HG02884 (cell line): Measurements from ENCODE around the gene ABCA4.
"Not testable (repeated sequence)": the region's sequence is repeated elsewhere in the genome, so short reads cannot be mapped to it uniquely, and the experiment has no call there.

Experiments used
- ATAC-seq: cut with Tn5 transposase; IDR thresholded peaks from one replicate; pipeline ENCODE4 v1.9.1; 2021; ENCODE audit warnings: mild to moderate bottlenecking, moderate library complexity; ENCODE audit not compliant: unreplicated experiment

ABCA4 gene

DNA sequence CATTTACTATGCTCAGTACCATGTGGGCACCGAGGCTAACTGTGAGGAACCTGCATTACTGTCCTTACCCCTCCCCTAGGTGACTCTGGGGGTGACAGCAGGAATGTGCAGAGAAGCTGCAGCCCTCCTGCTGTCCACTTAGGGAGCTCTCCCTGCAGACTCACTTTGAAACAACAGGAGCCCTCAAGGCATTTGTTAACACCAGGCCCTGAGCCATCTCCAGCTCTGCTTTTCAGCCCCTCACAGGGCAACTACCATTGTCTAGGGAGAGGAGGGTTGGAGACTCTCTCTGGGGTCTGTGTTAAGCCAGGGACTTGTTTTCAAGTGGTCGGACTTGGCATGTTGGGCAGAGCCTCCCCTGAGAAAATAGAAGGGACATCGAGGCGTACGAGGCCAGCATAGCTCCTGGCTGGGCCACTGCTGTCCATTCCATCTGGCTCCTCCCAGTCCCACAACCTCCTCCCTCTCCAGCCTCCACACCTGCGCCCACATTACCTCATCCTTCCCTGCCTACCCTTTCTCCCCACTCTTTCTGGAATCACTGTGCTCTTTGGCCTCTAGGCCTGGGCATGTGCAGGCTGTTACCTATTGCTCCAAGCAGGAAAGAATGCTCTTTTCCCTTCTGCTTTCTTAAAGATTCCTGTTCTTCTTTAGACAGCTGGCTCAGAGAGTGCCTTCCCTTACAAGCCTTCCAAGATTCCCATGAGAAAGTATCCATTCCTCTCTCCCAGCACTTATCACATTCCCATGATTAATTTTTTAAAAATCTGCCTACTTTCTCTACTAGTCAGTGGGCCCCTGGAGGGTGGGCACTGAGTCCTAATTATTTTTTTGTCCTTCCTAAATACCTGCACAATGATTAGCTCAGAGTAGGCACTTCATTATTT is 109.0 kb downstream of the ABCA4 start:
- ATAC-seq: no peak

DNA sequence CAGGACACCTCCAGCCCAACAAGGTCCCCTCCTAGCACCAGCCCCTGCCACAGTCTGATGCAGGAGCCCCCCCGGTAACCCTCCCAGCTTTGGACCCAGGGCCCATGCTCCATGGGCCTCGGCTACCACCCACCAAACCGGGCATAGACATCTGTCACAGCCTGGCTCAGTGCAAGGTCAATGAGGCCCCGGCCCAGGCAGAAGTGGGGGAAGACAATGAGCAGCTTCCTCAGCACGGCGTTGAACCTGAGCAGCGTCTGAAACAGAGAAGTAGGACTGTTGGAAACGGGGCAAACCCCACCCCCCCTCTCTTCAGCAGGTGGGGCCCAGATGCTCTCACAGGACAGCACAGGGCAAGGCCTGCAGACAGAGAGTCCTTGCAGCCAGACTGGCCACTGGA is 109.8 kb downstream of the ABCA4 start:
- ATAC-seq: no peak

DNA sequence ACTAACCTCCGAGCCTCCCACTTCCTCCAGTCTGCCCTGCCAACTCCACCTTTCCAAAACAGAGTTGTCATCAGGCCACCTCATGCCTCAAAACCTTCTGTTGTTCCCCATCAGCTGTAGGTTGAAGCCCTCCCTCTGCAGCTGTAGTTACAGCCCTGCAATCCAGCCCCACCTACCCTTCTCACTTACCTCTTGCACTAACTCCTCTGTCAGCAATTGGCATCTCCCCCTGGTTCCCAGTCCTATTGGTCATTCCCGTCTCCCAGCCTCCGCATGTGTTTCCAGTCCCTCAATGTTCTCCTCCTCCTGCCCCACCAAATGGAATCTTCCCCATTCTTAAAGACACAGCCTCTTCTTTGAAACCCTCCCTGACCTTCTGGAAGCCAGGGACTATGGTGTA is 111.6 kb downstream of the ABCA4 start:
- ATAC-seq: no peak

DNA sequence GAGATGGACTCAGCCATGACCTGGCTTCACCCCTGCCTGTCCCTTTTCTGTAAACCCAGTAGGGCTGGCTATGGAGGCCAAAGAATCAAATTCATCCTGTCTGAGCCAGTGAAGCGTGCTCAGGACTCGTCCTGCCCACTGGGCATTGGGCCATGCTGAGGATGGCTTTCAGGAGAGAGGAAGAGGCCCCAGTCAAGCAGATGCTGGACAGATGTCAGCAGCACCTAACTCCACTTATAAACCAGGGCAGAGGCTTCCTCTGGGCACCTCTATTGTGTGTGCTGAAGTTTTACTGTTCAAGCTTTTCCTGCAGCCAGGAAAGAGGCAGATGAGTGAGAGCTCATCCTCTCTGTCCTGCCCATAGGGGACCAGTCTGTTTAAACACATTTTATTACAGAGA is 114.3 kb downstream of the ABCA4 start:
- no peak for ATAC-seq

DNA sequence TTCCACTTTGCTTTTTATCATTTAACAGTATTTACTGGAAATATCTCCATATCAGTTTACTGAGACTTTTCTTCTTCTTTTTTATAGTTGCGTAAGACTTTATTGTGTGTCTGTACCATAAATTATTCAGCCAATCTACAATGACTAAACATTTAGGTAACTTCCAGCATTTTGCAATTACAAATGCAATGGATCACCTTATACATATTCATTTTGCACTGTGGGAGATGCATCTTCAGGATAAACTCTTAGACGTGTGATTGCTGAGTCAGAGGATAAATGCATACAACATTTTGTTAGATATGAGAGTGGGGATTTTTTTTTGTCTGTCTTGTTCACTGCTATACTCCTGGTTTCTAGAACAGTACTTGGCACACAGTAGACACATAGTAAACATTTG is 116.0 kb downstream of the ABCA4 start:
- ATAC-seq: no peak

DNA sequence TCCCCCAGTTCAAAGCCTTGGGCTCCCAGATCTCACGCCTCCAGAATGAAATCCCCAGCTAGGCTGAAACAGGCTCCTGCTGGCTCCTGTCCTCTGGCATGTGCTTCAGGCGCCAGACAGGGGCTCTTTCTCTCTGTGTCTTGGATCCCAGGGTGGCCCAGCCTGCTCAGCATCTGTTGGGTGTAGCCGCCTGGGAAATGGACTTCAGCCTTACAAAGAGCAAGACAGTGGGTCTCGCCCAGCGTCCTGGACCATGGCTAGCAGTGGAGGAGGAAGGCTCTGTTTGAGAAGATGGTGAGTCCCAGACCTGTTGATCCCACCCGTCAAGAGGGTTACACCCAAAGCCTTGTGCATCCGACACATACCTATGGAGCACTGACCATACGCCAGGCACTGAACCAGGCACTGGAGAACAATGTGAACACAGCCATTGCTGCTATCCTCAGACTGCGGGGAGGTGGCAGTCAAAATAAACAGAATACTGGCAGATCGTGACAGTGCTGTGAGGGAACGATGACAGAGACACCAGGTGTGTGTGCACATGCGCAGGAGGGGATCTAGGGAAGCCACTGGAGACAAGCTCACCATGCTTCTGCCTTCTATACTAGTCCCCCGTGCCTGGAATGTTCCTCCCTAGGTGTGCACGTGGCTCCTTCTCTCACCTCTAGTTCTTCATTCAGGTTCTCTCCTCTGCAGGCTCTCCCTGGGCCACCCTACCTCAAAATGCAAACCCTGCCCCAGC is 118.7 kb downstream of the ABCA4 start:
- ATAC-seq: no peak

DNA sequence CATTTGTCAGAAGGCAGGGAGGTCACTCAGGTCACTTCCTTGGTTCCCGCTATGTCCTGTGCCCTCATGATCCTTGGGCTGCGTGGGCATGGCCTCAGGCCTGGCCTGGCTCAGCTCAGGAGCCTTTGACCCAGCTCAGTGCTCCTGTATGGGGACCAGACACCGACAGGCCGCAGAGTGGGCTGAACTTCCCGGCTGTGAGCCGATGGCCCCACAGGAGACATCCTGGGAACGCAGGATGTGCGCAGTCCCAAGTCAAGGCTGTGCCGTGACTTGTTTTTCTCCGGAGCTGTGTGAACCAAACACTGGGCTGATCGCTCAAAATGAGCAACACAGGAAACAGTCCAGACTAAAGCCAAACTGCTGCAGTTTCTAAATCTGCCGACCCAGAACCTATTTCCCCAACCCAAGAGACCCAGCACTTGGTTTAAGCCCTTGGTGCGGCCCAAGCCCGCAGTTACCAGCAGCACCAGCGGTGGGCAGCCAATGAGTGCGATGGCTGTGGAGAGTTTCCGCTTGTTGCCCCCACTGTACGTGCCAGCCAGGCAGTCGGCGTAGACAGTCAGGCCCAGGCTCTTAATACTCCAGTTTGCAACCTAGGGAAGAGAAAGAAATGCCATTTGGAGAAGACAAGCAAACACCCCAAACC is 119.4 kb downstream of the ABCA4 start:
- no peak for ATAC-seq

DNA sequence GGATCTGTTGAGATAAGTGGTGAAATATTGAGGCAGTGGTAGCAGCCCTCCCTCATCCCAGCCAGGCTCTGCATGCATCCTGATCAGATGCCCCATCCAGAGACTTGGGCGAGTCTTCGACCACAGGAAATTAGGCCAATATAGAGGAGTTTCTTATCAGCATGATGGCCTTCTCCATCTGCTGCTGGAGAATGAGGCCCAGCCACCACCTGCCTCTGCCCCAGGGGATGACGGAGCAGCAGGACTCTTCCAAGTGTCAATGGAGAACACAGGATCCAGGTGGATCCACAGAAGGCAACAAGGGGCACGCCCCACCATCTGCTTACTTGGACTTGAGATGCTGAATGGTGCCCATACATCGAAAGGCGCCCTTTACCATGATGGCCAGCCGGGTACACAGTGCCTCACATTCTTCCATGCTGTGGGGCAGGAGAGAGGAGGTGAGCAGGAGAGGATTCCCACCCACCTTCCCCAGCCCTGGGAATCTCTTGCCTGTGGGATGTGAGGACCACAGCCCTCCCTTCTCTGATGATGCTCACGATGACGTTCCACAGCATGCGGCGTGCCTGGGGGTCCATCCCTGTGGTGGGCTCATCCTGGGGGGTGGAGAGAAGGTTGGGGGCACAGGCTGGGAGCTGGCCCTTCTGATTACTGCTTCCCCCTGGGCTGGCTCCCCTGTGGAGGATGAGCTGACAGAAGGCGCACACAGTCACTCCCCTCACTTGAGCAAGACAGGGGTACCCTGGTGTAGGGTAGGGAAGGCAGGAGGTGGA is 120.3 kb downstream of the ABCA4 start:
- no peak for ATAC-seq

DNA sequence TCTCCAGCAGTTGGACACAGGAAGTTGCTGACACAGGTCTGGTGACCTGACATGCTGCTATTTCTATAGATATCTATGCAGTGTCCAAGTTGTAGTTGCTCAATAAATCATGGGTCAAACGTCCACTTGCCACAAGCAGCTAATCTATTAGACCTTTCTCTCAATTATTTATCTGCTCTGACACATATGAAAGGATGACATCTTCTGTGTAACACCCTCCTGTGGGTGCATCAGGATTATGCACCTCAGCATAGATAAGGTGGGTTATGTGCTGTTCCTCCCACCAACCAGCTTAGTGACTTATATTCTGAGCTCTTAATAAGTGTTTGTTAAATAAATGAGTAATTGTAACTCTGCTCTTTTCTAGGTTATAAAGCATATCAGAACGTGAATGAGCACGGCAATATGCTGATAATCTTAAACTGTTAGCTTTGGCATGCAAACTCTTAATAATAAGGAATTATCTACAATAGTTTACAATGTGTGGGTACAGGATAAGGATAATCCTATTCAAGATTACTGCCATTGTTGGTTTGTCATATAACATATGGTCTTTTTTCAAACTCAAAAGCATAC is 121.0 kb downstream of the ABCA4 start:
- ATAC-seq: no peak

DNA sequence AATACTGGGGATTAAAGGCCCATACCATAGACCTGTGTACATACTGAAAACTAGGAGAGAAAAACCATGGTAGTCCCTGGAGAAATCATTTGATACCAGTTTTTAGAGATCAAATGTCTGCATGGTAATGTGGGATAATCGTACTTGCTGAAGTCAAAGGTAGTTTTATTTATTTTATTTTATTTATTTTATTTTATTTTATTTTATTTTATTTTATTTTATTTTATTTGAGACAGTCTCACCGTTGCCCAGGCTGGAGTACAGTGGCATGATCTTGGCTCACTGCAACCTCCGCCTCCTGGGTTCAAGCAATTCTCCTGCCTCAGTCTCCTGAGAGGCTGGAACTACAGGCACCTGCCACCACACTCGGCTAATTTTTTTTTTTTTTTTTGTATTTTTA is 122.4 kb downstream of the ABCA4 start:
- not testable (repeated sequence) for ATAC-seq

DNA sequence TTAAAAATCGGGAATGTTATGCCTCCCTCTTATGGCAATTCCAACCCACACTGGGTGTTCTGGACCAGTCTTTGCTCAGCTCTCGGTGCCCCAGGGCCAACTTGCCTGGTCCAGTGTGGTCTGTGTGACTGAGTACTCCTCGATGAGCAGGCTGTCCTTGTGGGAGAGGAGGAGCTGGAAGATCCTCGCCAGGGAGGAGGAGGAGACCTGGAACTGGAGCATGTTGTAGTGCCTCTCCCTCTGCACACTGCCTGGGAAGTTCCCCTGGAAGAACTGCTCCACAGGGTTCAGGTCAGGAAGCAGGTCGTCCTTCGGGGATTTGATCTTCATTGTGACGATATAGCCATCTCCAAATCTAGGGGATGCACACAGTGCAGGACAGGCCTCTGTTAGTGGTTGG is 123.2 kb downstream of the ABCA4 start:
- no peak for ATAC-seq

DNA sequence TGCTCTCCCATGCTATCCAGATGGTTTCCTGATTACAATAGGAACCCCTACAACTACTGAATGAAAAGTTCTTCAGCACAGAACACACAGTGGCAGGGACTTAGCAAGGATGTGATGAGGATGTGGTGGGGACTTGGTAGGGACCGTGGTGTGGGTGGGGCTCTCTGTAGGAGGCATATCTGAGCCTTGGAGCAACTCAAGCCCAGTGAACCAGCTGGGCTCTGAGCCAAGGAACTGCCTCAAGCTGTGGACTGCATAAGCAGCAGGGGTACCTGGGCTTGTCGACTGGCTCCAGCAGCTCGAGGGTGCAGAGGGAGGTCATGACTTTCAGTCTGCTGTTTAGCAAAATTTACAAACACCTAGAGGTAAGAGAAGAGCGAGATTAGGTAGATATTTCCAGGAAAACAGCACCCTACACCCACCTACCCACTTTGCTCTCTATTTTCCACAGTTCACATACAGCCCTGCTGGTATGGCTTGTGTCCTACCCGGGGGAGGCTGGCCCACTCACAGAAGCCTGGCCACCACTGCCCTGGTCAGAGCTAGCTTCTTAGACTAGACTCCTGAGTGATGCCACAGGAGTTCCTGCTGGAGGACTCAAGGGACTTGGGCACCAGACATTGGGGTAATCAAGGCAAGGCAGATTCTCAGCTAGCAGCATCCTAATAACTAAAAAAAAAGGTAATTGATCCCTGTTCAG is 125.0 kb downstream of the ABCA4 start:
- ATAC-seq: no peak

DNA sequence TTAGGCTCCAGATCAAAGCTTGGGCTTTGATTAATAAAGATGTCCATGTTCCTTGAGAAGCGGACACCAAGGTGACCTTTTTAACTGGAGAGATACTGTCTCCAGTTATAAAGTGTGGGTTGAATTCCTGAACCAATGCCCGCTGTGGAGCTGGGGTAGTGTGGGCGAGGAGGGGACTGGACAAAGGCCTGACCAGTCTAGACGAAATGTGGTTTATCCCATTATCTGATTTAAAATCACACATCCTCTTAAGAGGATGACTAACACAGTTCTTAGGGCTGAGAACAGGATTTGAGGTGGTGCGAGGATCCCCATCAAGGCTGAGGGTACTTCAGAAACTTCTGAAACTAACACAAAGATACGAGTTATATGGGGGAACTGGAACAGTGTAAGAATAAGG is 127.2 kb downstream of the ABCA4 start:
- ATAC-seq: no peak

DNA sequence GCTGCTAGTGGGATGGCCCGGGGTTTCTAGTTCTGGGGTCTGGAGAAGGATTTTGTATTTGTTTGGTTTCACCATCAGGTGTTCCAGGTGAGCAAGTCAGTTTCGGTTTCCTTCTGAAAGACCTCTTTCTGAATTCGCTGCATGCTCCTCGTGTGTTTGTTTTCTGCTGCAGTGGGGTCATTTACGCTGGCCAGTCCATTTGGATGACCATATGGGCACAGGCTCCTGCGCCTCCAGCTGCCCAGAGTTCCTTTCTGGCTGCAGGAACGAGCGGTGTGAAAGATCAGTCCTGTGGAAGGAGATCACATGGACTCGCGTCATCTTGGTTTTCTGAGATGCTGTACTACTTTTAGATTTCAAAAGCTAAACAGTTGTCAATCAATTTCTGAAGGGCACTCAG is 128.0 kb downstream of the ABCA4 start:
- ATAC-seq: no peak

DNA sequence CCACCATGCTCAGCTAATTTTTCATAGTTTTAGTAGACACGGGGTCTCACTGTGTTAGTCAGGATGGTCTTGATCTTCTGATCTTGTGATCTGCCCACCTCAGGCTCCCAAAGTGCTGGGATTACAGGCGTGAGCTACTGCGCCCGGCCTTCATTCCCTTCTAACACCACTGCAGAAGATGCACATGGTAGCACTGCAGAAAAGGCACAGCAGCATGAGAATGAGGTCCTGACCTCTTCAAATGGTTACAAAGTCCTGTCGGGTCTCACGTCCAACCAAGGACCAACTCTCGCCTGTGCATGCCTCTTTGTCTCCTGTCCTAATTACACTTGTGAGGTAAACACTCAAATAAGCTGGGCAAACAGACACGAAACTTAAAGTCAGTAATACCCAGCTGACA is 128.8 kb downstream of the ABCA4 start:
- ATAC-seq: no peak

DNA sequence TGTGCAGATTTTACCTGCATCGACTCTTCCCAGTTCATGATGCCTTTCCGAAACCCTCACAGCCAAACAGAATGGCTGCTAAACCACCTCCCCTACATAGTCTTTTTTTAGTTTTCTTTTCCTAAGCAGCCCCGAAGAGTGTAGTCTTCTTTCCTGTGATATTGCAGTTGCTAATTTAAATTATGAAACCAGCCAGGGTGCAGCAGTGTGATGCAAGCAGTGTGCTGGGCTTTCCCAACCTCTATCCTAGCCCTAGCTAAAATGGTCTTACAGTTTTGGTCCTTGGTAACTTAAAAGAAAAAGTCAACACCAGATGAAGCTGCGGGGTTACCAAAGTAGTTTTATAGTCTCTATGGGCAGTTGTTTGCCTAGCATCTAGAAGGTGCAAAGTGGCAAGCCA is 129.7 kb downstream of the ABCA4 start:
- ATAC-seq: no peak

DNA sequence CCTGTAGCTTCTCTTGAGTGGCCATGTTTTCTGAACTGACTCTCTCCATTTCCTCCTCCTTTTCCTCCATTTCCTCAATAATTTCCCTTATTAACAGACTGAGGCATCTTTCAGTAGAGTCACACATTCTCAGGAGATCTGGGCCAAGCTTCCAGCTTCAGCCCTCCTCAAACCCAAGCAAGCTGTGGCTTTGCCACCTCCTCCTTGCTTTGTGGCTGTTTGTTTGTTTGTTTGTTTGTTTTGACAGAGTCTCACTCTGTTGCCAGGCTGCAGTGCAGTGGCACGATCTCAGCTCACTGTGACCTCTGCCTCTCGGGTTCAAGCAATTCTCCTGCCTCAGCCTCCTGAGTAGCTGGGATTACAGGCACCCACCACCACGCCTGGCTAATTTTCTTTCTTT is 130.5 kb downstream of the ABCA4 start:
- not testable (repeated sequence) for ATAC-seq

DNA sequence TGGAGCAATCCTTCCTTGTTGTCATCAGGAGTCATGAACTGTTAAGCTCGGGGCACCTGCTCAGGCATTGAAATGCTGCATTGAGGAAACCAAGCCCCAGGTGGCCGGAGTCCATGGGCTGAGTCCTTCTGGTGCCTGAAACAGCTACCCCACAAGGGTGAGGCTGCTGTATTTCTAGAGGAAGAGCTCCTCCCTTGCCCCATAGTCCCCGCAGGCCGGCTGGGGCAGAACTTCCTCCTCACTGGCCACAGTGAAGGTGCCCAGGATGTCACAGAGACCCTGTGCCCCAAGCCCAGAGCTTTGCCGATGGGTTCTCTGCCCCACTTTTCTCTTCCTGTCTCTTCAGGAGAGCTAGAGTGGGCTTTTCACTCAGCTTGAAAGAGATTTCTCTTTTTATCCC is 130.9 kb downstream of the ABCA4 start:
- ATAC-seq: no peak

DNA sequence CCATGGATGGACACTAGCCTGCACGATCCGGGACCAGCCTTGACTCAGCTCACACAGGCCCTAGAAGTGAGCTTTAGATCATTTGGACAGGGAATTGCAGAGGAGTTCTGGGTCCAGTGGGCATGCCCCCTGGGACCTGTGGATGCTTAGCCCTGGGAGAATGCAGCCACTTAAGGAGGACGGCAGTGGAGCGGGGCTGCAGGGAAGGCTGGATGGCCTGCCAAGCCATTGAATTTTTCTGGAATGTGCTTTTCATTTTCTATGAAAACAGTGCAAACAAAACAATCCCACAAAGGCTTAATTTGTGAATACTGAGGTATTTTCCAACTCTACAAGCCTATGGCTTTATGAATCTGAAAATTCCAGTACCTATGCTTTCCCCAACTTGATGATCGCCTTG is 131.3 kb downstream of the ABCA4 start:
- no peak for ATAC-seq
